Memory B cell (primary cell): ENCODE measurements around the gene BMP15.

Experiments used
- ATAC-seq: fragments of 150-1000 bp; cut with Tn5 transposase; 2 replicates; pipeline ENCODE4 v1.10.0; 2021; ENCODE audit warnings: low read depth, mild to moderate bottlenecking, moderate library complexity
- DNase-seq, 2 donors: peaks; one replicate each; pipeline ENCODE4 v3.0.0; 2022; ENCODE audit warnings: low spot score in 2 of 2
- H3K27ac Mint-ChIP-seq: one replicate; pipeline ENCODE4 v1.8.0; 2022; ENCODE audit warnings: mild to moderate bottlenecking, moderate library complexity, mixed read lengths
- H3K27me3 Mint-ChIP-seq: one replicate; pipeline ENCODE4 v1.8.0; 2022; ENCODE audit warnings: mixed read lengths
- H3K36me3 Mint-ChIP-seq: one replicate; pipeline ENCODE4 v1.8.0; 2022; ENCODE audit warnings: mild to moderate bottlenecking, mixed read lengths
- H3K4me1 Mint-ChIP-seq: one replicate; pipeline ENCODE4 v1.8.0; 2022; ENCODE audit warnings: mixed read lengths
- H3K4me3 Mint-ChIP-seq: one replicate; pipeline ENCODE4 v1.8.0; 2022; ENCODE audit warnings: mild to moderate bottlenecking, moderate library complexity, mixed read lengths
- H3K9me3 Mint-ChIP-seq: one replicate; pipeline ENCODE4 v1.8.0; 2022; ENCODE audit warnings: mixed read lengths

The BMP15 gene

DNA sequence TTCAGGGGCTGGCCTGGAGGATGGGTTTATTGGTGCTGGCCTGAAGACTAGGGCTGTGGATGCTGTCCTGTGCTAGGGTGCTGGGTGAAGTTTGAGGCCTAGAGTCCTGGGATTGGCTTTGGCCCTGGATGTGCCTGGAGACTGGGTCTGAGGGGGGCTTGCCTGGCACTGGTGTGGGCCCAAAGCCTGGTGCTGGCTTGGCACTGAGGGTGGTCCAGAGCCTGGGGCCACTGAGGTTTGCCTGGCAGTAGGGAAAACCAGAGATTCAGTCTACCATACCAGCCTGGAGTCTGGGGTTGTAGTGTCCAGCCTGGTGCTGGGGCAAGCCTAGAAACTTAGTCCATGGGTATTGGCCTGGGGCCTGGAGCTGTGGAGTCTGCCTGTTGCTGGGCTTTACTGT is 16.6 kb downstream of the BMP15 start:
- no peak for ATAC-seq
- no peak for DNase-seq
- H3K27ac Mint-ChIP-seq: no peak overlapping the region
- H3K36me3 Mint-ChIP-seq: no peaks in the 10 kb centered on the region
- no peaks in the 10 kb centered on the region for H3K4me1 Mint-ChIP-seq
- no peak overlapping the region for H3K4me3 Mint-ChIP-seq
- H3K27me3 Mint-ChIP-seq: no peaks in the 10 kb centered on the region
- H3K9me3 Mint-ChIP-seq: peaks cover 4% of the 10 kb centered on the region

DNA sequence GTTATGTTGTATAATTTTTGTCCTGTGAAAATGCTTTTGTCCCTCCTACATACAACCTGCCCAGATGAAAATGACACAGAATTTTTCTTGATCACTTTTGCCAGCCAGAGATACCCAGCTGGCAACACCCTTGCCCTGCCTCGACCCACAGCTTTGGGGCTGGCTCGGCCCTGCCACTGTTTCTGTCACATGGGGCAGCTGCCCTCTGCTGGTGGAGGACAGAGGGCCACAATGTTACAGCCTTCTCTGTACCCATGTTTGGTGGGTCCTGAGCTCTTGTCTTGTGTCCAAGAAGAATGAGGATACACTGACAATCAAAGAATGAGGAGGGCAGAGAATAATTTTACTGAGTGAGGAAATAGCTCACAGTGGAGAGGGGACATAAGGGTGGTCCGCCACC is 31.1 kb downstream of the BMP15 start:
- H3K9me3 Mint-ChIP-seq: no peaks in the 10 kb centered on the region
- no peak for ATAC-seq

GRCh38 chrX:50942471-50942870 is 31.9 kb downstream of the BMP15 start:
- H3K27me3 Mint-ChIP-seq: peaks cover 3% of the 10 kb centered on the region
- no peaks in the 10 kb centered on the region for H3K4me1 Mint-ChIP-seq
- no peak overlapping the region for H3K27ac Mint-ChIP-seq
- H3K9me3 Mint-ChIP-seq: no peaks in the 10 kb centered on the region
- H3K36me3 Mint-ChIP-seq: no peaks in the 10 kb centered on the region
- no peak for ATAC-seq
- no peak for DNase-seq
- H3K4me3 Mint-ChIP-seq: no peak overlapping the region

More for the DNA sequence above, 31.1 kb downstream of the BMP15 start:
- no peaks in the 10 kb centered on the region for H3K36me3 Mint-ChIP-seq
- no peak overlapping the region for H3K4me3 Mint-ChIP-seq
- peaks cover 3% of the 10 kb centered on the region for H3K27me3 Mint-ChIP-seq
- no peak overlapping the region for H3K27ac Mint-ChIP-seq
- no peak for DNase-seq
- no peaks in the 10 kb centered on the region for H3K4me1 Mint-ChIP-seq

- no peak for ATAC-seq
- Mint-ChIP-seq H3K27ac (no peak overlapping the region), H3K4me1 (no peaks in the 10 kb centered on the region), H3K27me3 (peaks cover 1% of the 10 kb centered on the region), H3K36me3 (no peaks in the 10 kb centered on the region), H3K4me3 (no peak overlapping the region), H3K9me3 (no peaks in the 10 kb centered on the region)
- DNase-seq: no peak
Measured at GRCh38 chrX:50952406-50952805, 41.9 kb downstream of the BMP15 start.

- Mint-ChIP-seq H3K4me3 (no peak overlapping the region), H3K27me3 (peaks cover 1% of the 10 kb centered on the region), H3K27ac (no peak overlapping the region), H3K36me3 (no peaks in the 10 kb centered on the region), H3K9me3 (no peaks in the 10 kb centered on the region), H3K4me1 (no peaks in the 10 kb centered on the region)
- DNase-seq: no peak
- ATAC-seq: no peak
Measured at GRCh38 chrX:50953832-50954231, 43.3 kb downstream of the BMP15 start.

DNA sequence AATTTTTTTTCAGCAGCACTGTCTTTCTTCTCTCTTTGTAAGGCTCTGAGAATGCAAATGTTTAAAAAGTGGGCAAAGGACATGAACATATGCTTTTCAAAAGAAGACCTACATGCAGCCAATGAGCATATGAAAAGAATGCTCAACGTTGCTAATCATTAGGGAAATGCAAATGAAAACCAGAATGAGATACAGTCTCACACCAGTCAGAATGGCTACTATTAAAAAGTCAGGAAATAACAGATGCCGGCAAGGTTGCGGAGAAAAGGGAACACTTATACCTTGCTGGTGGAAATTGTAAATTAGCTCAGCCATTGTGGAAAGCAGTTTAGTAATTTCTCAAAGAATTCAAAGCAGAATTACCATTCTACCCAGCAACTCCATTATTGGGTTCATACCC is 51.6 kb downstream of the BMP15 start:
- H3K4me3 Mint-ChIP-seq: no peak overlapping the region
- no peaks in the 10 kb centered on the region for H3K4me1 Mint-ChIP-seq
- H3K36me3 Mint-ChIP-seq: no peaks in the 10 kb centered on the region
- H3K27ac Mint-ChIP-seq: no peak overlapping the region
- H3K9me3 Mint-ChIP-seq: no peaks in the 10 kb centered on the region
- no peaks in the 10 kb centered on the region for H3K27me3 Mint-ChIP-seq
- no peak for DNase-seq
- no peak for ATAC-seq

GRCh38 chrX:50963842-50964241 is 53.3 kb downstream of the BMP15 start:
- H3K27ac Mint-ChIP-seq: no peak overlapping the region
- H3K27me3 Mint-ChIP-seq: no peaks in the 10 kb centered on the region
- H3K36me3 Mint-ChIP-seq: no peaks in the 10 kb centered on the region
- no peak overlapping the region for H3K4me3 Mint-ChIP-seq
- H3K9me3 Mint-ChIP-seq: no peaks in the 10 kb centered on the region
- DNase-seq (no peak), ATAC-seq (no peak)
- no peaks in the 10 kb centered on the region for H3K4me1 Mint-ChIP-seq
